ENCODE measurements around the gene DMBX1. TPM values are rescaled to one million over a fixed set of nuclear protein-coding genes. Genes with fewer than 3 reads are reported as not detected.

DMBX1 gene
- polyA plus RNA-seq, 5 donors: 0.04 to 0.06 (median 0.05) TPM; not detected in 2

DNA sequence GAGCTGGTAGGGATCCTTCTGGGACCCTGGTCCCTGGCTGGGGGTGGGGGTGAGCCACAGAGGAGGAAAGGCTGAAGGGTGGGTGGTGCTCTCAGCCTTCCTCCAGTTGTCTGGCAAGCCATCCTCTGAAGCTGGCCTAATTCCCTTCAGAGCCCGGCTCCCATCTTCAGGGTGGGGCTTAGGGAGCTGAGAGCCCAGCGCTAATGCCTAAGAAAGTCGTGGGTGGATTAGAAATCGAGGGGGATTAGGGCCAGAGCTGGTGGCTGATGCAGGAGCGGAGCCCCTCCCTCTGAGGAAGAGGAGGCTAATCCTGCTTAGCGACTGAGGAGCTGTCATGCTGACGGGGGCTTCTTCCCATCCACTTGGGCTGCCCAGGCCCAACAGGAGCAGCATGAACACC lies 30.8 kb upstream of the DMBX1 start:
- DNase-seq: no peak

DNA sequence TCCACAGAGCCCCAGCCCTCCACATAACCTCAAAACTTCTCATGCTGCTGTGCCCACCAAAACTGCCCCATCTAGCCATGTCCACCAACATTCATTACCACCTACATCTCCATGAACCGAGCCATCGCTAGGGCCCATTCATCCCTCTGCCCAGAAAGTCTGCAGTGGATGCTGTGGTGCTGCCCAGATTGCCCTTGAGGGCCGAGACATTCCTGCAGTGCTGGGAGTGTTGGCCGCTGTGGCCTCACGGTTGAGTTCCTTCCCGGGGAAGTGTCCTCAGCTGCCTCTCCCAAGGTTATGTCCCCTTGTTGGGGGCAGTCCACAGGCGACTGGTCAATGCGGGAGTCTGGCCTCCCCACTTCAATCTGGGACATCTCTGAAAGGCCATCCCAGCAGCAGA lies 30.3 kb upstream of the DMBX1 start:
- no peak for DNase-seq

DNA sequence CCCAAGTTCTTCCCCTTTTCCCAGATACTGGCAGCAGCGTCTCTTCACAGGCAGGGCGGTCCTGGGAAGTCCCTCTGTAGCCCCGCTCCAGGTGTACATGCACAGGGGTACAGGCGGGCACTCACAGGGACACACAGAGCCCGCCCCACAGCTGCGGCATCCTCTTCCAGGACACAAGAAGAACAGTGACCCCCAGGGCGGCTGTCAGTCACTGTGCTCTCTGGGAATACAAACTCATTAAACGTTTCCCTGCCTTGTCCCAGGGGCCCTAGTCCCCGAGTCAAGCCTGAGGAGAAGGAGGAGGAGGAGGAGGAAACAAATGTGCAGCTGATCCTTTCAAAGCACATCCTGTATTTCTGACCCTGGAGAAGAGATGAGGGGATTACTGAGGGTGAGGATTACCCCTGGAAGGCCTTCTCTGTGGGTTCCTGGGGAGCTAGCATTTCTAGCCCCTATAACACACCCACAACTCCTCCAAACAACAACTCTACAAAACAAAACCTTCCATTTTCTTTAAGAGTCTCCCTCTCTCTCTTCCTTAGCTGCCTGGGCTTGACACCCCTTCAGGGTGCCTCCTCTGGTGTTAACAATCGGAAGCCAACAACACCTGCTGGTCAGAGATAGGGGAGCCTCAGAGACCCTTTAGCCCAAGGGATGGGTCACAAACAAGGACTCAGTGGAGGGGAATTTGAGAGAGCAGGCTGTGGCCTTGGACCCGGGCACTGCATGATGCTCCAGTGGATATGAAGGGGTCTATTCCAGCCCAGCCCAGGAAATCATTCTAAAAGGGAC lies 28.4 kb upstream of the DMBX1 start:
- DNase-seq: no peak

DNA sequence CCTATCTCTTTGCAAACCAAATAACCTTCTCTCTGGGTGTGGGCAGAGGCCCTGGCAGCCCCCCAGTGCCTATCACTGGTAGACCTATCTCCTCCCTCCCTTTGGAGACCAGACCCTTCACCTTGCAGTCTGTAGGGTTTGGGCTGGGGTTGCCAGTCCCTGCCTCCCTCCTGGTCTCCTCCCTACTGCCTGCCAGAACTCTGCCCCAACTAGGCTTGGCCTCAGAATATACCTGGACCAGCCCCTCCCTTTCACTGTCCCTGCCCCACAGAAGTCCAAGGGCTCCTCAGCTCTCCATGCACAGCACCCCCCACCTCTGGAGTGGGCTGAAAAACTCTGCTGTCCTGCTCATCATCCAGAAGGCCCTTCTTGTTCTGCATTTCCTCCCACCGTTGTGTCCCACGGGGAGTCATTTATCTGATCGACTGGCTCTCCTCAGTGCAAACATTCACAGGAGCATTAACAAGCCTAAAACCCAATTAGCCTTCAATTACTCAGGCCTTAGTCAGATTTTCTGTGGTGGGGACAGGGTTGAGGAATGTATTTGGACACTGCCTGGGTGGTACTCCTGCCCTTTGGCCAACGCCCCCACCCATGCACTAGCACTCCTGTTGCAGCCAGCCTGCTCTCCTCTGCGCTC lies 27.7 kb upstream of the DMBX1 start:
- DNase-seq: no peak

DNA sequence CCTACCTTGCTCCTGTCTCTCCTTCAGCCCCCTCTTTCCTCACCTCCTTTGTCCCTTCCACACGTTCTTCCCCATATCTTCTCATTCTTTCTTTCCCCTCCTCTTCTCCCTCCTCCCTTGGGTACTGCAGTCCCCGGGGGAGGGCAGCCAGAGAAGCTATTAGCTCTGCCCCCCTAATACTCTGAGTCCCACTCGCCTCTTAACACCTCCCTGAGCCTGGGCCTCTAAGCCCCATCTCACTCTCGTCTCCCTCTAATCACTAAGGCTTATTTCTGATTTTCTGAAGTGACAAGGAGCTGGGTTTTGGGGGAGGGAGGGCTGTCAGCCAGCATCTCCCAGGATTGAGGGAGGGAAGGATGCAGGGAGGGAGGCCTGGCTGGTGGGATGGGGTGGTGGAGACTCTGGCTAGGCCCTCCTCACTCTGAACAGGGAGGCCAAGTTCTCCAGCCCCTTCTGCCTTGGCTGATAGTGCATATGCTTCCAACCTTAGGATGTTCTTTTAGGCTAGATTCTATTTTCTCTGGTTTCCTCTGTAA lies 25.6 kb upstream of the DMBX1 start:
- DNase-seq: no peak

GRCh38 chr1:46464915-46465314 lies 24.7 kb upstream of the DMBX1 start:
- no peak for DNase-seq

- DNase-seq: no peak
Observed at GRCh38 chr1:46465981-46466476, 23.6 kb upstream of the DMBX1 start.

- no peak for DNase-seq
Observed at GRCh38 chr1:46466477-46467182, 23.0 kb upstream of the DMBX1 start.

GRCh38 chr1:46467183-46467504 lies 22.5 kb upstream of the DMBX1 start:
- DNase-seq: no peak

GRCh38 chr1:46469881-46470280 lies 19.8 kb upstream of the DMBX1 start:
- DNase-seq: no peak

DNA sequence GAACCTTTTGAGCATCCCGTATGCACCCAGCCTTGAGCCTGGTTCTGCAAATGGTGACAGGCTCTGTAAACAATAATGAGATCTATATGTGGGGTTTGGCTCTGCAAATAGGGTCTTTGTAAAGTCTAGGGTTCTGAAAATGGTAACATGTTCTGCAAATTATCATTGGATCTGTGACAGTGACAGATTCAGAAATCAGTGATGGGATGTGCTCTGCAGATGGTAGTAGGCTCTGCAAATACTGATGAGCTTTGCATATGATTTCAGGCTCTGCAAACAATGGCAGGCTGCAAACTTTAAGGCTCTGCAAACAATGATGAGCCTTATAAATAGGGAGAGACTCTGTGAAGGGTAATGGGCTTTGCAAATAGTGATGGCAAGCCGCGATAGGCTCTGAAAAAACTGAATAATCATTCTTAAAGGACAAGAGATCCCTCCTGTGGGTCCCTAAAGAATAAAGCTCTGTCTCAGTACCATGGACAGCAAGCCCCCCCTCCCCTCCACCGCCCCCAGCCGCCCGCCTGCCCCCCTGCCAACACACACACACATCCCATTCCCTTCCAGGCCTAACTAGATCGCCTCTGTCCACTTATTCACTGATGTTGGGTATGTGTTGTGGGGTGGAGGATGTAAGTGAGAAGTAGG lies 17.7 kb upstream of the DMBX1 start:
- no peak for DNase-seq

- DNase-seq: no peak
Observed at GRCh38 chr1:46472498-46473181, 17.0 kb upstream of the DMBX1 start.

DNA sequence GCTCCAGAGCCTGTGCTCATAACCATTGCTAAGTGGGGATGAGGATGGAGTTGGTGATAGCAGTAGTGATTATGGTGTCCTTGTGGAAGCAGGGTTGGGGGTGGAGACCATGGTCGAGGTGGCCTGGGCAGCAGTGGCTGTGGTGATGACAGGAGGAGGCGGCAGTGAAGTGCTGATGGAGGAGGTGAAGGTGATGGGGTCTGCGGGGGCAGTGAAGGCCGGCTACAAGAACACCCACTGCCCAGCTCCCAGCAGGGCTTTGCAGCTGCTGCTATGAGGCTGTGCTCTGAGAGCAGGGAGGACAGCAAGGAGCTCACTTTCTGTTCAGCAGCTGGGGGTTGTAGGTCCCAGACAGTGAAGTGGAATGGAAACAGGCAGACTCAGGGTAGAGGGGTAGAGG lies 15.6 kb upstream of the DMBX1 start:
- DNase-seq: no peak

- DNase-seq: no peak
Observed at GRCh38 chr1:46474570-46474969, 15.1 kb upstream of the DMBX1 start.

DNA sequence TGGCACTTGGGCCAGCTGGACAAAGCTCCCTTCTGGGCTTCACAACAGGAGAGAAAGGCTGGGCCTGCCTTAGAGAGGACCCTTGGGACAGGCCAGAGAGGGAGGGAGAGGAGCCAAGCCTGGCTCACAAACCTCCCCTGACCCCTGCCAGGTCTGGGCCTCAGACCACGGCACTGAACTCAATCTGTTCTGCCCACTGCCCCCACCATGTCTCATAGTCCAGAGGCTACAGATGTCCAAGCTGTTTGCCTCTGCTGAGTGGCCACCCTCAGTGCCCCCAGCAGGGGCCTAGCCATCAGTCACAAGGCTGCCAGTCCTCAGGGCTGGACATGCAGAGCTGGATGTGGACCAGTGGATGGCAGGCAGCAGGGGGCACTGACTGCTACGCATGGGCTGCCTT lies 13.0 kb upstream of the DMBX1 start:
- no peak for DNase-seq

- peak; percentile 48 to 57 for DNase-seq
Observed at GRCh38 chr1:46477153-46477929, 12.3 kb upstream of the DMBX1 start.

- no peak for DNase-seq
Observed at GRCh38 chr1:46478721-46479485, 10.7 kb upstream of the DMBX1 start.

- DNase-seq: no peak
Observed at GRCh38 chr1:46479744-46480350, 9.8 kb upstream of the DMBX1 start.

GRCh38 chr1:46480959-46481646 lies 8.5 kb upstream of the DMBX1 start:
- DNase-seq: no peak

Measured in right lung (tissue), 5 donors.